Neural cell (in vitro differentiated cells): ENCODE results near the gene HNRNPR. TPM values are rescaled to one million over a fixed set of nuclear protein-coding genes. Genes with fewer than 3 reads are reported as not detected.
"Not testable (repeated sequence)": the region's sequence is repeated elsewhere in the genome, so short reads cannot be mapped to it uniquely, and the experiment has no call there.

Experiments
- H2AFZ ChIP-seq: fragments of 200-600, 300-800 bp; sonication (generic), shearing (Covaris generic); 2 replicates; pipeline ENCODE4 v1.6.0; 2014; ENCODE audit warnings: low read depth, mild to moderate bottlenecking, antibody characterized with exemption, low read length, moderate library complexity
- H3F3A ChIP-seq: fragments of 200-600 bp; shearing (Covaris generic); 2 replicates; pipeline ENCODE4 v1.6.1; 2016; ENCODE audit warnings: mild to moderate bottlenecking, moderate library complexity, mixed read lengths, antibody characterized with exemption, low read length; ENCODE audit not compliant: insufficient read depth, poor library complexity, severe bottlenecking
- H3K27ac ChIP-seq: fragments of 200-600, 300-800 bp; sonication (generic), shearing (Covaris generic); 2 replicates; pipeline ENCODE4 v1.5.1; 2014; ENCODE audit warnings: mild to moderate bottlenecking, low read length, moderate library complexity
- H3K27me3 ChIP-seq: fragments of 300-800, 200-600 bp; sonication (generic), shearing (Covaris generic); 2 replicates; pipeline ENCODE4 v1.6.0; 2014; ENCODE audit warnings: mild to moderate bottlenecking, low read depth, low read length, moderate library complexity; ENCODE audit not compliant: insufficient read depth
- H3K36me3 ChIP-seq: fragments of 300-800, 200-600 bp; sonication (generic), shearing (Covaris generic); 2 replicates; pipeline ENCODE4 v1.5.1; 2014; ENCODE audit warnings: mild to moderate bottlenecking, antibody characterized with exemption, low read length, moderate library complexity; ENCODE audit not compliant: insufficient read depth
- H3K4me2 ChIP-seq: fragments of 300-800, 200-600 bp; sonication (generic), shearing (Covaris generic); 2 replicates; pipeline ENCODE4 v1.6.0; 2014; ENCODE audit warnings: mild to moderate bottlenecking, low read length
- H3K4me3 ChIP-seq: fragments of 300-800, 200-600 bp; sonication (generic), shearing (Covaris generic); 2 replicates; pipeline ENCODE4 v1.5.1; 2014; ENCODE audit warnings: mild to moderate bottlenecking, low read length, moderate library complexity
- H3K79me2 ChIP-seq: fragments of 200-600 bp; shearing (Covaris generic); replicated peaks from 2 replicates; pipeline ENCODE4 v1.6.0; 2014; ENCODE audit warnings: mild to moderate bottlenecking, low read length, moderate library complexity; ENCODE audit not compliant: insufficient read depth
- H3K9ac ChIP-seq: fragments of 300-800, 200-600 bp; sonication (generic), shearing (Covaris generic); 2 replicates; pipeline ENCODE4 v1.6.1; 2016; ENCODE audit warnings: mild to moderate bottlenecking, low read length, mixed read lengths
- H3K9me2 ChIP-seq: fragments of 200-600 bp; shearing (Covaris generic); 2 replicates; pipeline ENCODE4 v1.6.1; 2016; ENCODE audit warnings: mild to moderate bottlenecking, low read length, mixed read lengths; ENCODE audit not compliant: insufficient read depth
- H3K9me3 ChIP-seq: fragments of 200-600, 300-800 bp; sonication (generic), shearing (Covaris generic); 2 replicates; pipeline ENCODE4 v1.6.1; 2016; ENCODE audit warnings: mild to moderate bottlenecking, mixed run types, low read length, moderate library complexity, mixed read lengths
- H4K20me1 ChIP-seq: fragments of 200-600 bp; shearing (Covaris generic); 2 replicates; pipeline ENCODE4 v1.6.1; 2016; ENCODE audit warnings: mild to moderate bottlenecking, mixed run types; ENCODE audit not compliant: insufficient read depth
- EP300 ChIP-seq: fragments of 450-650 bp; conservative IDR thresholded peaks from 2 replicates; pipeline ENCODE4 v1.6.1; 2014; ENCODE audit warnings: antibody characterized with exemption, mild to moderate bottlenecking, moderate library complexity; ENCODE audit not compliant: poor library complexity, severe bottlenecking
- EZH2 ChIP-seq: fragments of 200-600, 300-800 bp; shearing (Covaris generic), sonication (generic); IDR thresholded peaks from 2 replicates; pipeline ENCODE4 v1.6.1; 2014; ENCODE audit warnings: antibody characterized with exemption, low read length, borderline replicate concordance, mild to moderate bottlenecking; ENCODE audit not compliant: insufficient read depth, poor library complexity, severe bottlenecking
- MXI1 ChIP-seq: fragments of 450-650 bp; conservative IDR thresholded peaks from 2 replicates; pipeline ENCODE4 v1.6.1; 2014; ENCODE audit warnings: antibody characterized with exemption, mild to moderate bottlenecking; ENCODE audit not compliant: poor library complexity, severe bottlenecking
- POLR2AphosphoS5 ChIP-seq: IDR thresholded peaks from 2 replicates; pipeline ENCODE4 v1.6.1; 2012
- RAD21 ChIP-seq: fragments of 450-650 bp; conservative IDR thresholded peaks from 2 replicates; pipeline ENCODE4 v1.6.1; 2014; ENCODE audit warnings: antibody characterized with exemption, mild to moderate bottlenecking, moderate library complexity
- SMC3 ChIP-seq: fragments of 450-650 bp; conservative IDR thresholded peaks from 2 replicates; pipeline ENCODE4 v1.6.1; 2014; ENCODE audit warnings: antibody characterized with exemption, mild to moderate bottlenecking, moderate library complexity; ENCODE audit not compliant: poor library complexity
- TAF1 ChIP-seq: IDR thresholded peaks from 2 replicates; pipeline ENCODE4 v1.6.1; 2012; ENCODE audit warnings: low read depth
- polyA plus RNA-seq: library from polyadenylated mRNA; depleted of rRNA; stranded (reverse); fragments of >200 nt; gene quantifications from 2 replicates; pipeline ENCODE4 v1.2.3, GENCODE V29; 2014
- TF ChIP-seq, protein P1 (sequence below): IDR thresholded peaks from 2 replicates; pipeline ENCODE4 v1.6.1; 2012; ENCODE audit warnings: borderline replicate concordance
- TF ChIP-seq, protein P2 (sequence below): fragments of 450-650 bp; IDR thresholded peaks from 2 replicates; pipeline ENCODE4 v1.5.1; 2014; ENCODE audit warnings: antibody characterized with exemption, mild to moderate bottlenecking, moderate library complexity; ENCODE audit not compliant: poor library complexity, severe bottlenecking

The HNRNPR gene
- polyA plus RNA-seq, 1 donor from 2014 or later, result 345 TPM

DNA sequence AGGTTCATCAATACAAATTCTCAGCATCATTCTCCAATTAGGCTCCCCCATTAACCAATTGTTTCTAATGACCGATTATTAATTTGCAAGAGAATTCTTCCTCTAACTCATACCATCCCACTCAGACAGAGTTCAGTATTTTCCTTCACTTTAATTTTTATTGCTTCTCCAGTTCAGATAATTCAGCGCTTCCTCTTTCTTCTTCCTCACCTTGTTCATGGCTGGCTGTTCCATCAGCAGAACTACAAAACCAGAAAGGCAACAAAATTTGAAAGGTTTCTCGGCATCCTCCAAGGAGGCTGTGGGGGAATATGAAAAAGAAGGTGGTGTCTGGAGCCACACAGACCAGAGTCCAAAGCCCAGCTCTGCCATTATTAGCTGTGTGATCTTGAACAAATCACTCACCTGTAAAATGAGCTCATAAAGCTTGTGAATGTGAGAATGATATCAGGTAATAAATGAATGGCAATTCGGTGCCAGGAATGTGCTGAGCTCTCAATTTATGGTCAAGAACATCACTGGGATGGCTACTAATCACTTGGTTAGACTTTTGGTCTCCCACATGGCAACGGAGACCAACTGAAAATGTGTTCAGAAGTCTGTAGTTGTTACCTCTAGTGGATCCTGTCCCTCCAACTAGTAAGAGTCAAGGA, 37.3 kb upstream of the HNRNPR start:
- H3K27ac ChIP-seq, result no peak overlapping the region
- no peak overlapping the region for H2AFZ ChIP-seq
- H3K4me2 ChIP-seq, result no peak overlapping the region
- H3K4me3 ChIP-seq, result no peak overlapping the region
- no peaks in the 10 kb centered on the region for H4K20me1 ChIP-seq
- no peaks in the 10 kb centered on the region for H3K27me3 ChIP-seq
- no peaks in the 10 kb centered on the region for H3F3A ChIP-seq
- H3K36me3 ChIP-seq, result no peaks in the 10 kb centered on the region
- H3K9me2 ChIP-seq, result no peaks in the 10 kb centered on the region
- H3K79me2 ChIP-seq, result no peaks in the 10 kb centered on the region
- H3K9ac ChIP-seq, result no peak overlapping the region
- H3K9me3 ChIP-seq, result no peaks in the 10 kb centered on the region
- TF ChIP-seq MXI1 (no peak), EP300 (no peak), RAD21 (no peak), SMC3 (no peak), POLR2AphosphoS5 (no peak), TAF1 (no peak), EZH2 (no peak)
- TF ChIP-seq, protein P1, sequence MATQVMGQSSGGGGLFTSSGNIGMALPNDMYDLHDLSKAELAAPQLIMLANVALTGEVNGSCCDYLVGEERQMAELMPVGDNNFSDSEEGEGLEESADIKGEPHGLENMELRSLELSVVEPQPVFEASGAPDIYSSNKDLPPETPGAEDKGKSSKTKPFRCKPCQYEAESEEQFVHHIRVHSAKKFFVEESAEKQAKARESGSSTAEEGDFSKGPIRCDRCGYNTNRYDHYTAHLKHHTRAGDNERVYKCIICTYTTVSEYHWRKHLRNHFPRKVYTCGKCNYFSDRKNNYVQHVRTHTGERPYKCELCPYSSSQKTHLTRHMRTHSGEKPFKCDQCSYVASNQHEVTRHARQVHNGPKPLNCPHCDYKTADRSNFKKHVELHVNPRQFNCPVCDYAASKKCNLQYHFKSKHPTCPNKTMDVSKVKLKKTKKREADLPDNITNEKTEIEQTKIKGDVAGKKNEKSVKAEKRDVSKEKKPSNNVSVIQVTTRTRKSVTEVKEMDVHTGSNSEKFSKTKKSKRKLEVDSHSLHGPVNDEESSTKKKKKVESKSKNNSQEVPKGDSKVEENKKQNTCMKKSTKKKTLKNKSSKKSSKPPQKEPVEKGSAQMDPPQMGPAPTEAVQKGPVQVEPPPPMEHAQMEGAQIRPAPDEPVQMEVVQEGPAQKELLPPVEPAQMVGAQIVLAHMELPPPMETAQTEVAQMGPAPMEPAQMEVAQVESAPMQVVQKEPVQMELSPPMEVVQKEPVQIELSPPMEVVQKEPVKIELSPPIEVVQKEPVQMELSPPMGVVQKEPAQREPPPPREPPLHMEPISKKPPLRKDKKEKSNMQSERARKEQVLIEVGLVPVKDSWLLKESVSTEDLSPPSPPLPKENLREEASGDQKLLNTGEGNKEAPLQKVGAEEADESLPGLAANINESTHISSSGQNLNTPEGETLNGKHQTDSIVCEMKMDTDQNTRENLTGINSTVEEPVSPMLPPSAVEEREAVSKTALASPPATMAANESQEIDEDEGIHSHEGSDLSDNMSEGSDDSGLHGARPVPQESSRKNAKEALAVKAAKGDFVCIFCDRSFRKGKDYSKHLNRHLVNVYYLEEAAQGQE, result no peak
- TF ChIP-seq, protein P2, sequence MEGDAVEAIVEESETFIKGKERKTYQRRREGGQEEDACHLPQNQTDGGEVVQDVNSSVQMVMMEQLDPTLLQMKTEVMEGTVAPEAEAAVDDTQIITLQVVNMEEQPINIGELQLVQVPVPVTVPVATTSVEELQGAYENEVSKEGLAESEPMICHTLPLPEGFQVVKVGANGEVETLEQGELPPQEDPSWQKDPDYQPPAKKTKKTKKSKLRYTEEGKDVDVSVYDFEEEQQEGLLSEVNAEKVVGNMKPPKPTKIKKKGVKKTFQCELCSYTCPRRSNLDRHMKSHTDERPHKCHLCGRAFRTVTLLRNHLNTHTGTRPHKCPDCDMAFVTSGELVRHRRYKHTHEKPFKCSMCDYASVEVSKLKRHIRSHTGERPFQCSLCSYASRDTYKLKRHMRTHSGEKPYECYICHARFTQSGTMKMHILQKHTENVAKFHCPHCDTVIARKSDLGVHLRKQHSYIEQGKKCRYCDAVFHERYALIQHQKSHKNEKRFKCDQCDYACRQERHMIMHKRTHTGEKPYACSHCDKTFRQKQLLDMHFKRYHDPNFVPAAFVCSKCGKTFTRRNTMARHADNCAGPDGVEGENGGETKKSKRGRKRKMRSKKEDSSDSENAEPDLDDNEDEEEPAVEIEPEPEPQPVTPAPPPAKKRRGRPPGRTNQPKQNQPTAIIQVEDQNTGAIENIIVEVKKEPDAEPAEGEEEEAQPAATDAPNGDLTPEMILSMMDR, result no peak

DNA sequence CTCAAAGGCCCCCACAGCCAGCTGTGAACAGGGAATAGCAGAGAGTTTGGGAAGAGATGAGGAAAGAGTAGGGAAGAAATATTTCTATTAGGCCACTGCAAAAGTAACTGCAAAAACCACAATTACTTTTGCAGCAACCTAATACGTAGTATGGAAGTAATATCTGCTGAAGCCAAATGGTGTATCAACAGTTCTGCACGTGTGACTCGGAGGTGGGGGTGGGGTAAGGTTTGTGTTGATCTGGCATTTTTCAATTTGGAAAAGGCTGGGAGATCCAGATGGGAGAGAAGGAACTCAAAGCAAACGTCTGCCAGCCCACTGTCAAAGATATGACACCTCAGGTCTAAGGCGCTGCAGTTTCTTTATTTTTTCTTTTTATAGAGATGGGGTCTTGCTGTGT, 36.6 kb upstream of the HNRNPR start:
- no peaks in the 10 kb centered on the region for H3K36me3 ChIP-seq
- no peaks in the 10 kb centered on the region for H4K20me1 ChIP-seq
- H2AFZ ChIP-seq, result no peak overlapping the region
- H3K9me3 ChIP-seq, result no peaks in the 10 kb centered on the region
- no peak overlapping the region for H3K27ac ChIP-seq
- H3K79me2 ChIP-seq, result no peaks in the 10 kb centered on the region
- H3K9me2 ChIP-seq, result no peaks in the 10 kb centered on the region
- no peak for TF ChIP-seq POLR2AphosphoS5
- TF ChIP-seq MXI1, result no peak
- no peak for TF ChIP-seq EP300
- TF ChIP-seq SMC3, result no peak
- TF ChIP-seq EZH2, result no peak
- no peak overlapping the region for H3K4me3 ChIP-seq
- H3K27me3 ChIP-seq, result no peaks in the 10 kb centered on the region
- H3F3A ChIP-seq, result no peaks in the 10 kb centered on the region
- no peak overlapping the region for H3K9ac ChIP-seq
- no peak overlapping the region for H3K4me2 ChIP-seq

DNA sequence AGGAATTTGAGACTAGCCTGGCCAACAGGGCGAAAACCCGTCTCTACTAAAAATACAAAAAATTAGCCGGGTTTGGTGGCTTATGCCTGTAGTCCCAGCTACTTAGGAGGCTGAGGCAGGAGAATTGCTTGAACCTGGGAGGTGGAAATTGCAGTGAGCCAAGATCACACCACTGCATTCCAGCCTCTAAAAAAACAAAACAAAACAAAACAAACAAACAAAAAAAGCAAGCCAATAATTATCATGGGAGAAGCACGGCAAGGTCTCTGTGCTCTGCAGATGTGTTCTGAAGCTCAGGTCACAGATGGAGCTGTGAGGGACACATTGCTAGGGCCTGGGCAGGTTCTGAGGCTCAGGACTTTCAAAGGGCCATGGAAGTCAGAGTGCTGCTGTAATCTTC, 36.2 kb upstream of the HNRNPR start:
- H3K9me3 ChIP-seq, H3K79me2 ChIP-seq, H3K9ac ChIP-seq, H4K20me1 ChIP-seq, H3K4me3 ChIP-seq, H2AFZ ChIP-seq, H3F3A ChIP-seq, H3K27ac ChIP-seq, H3K9me2 ChIP-seq, H3K4me2 ChIP-seq, H3K36me3 ChIP-seq, H3K27me3 ChIP-seq: not testable (repeated sequence)
